GM10248 (cell line): ENCODE measurements around the gene MAN1C1.

Experiments used
- CTCF ChIA-PET: fragments of 300-600 bp; sonication (Branson Sonifier 250); formaldehyde crosslinking; extraction: SDS; loops from one replicate; lab custom pipeline; 2021; ENCODE audit warnings: antibody characterized with exemption; lab: Yijun Ruan, JAX
- POLR2A ChIA-PET: fragments of 350-650 bp; sonication (Branson Sonifier 250); formaldehyde crosslinking; extraction: SDS; loops from one replicate; lab custom pipeline; 2020; ENCODE audit warnings: antibody characterized with exemption; lab: Yijun Ruan, JAX
- DNase-seq: peaks from one replicate; pipeline ENCODE4 v3.0.0; 2012; ENCODE audit errors: extremely low spot score
- CTCF ChIP-seq: IDR thresholded peaks from 2 replicates; pipeline ENCODE4 v1.5.1; 2012; ENCODE audit warnings: mild to moderate bottlenecking, low read depth; ENCODE audit errors: extremely low read depth, missing control alignments, control extremely low read depth

MAN1C1 gene

GRCh38 chr1:25570798-25571521 is 45.6 kb upstream of the MAN1C1 start:
- TF ChIP-seq CTCF = no peak
- POLR2A ChIA-PET = no interaction called here
- CTCF ChIA-PET = interaction anchor here (3.3 to 4.1 kb wide), 2 partner anchors 12 to 15 kb away, joined by 25 to 34 read pairs; no protein-coding TSS in a partner anchor

GRCh38 chr1:25571522-25571970 is 45.0 kb upstream of the MAN1C1 start:
- ChIA-PET CTCF (interaction anchor here (1.3 to 4.1 kb wide), 5 partner anchors 11 to 47 kb away, joined by 5 to 34 read pairs (median 9); no protein-coding TSS in a partner anchor), POLR2A (no interaction called here)
- TF ChIP-seq CTCF = no peak
- no peak for DNase-seq

More at GRCh38 chr1:25570798-25571521, 45.6 kb upstream of the MAN1C1 start:
- no peak for DNase-seq

- no peak for TF ChIP-seq CTCF
- CTCF ChIA-PET = interaction anchor here (0.8 to 4.1 kb wide), 11 partner anchors 10 to 46 kb away, joined by 3 to 34 read pairs (median 4); no protein-coding TSS in a partner anchor
- POLR2A ChIA-PET = no interaction called here
- DNase-seq = no peak
Measured at GRCh38 chr1:25572107-25572506, 44.5 kb upstream of the MAN1C1 start.

GRCh38 chr1:25572708-25573590 is 43.6 kb upstream of the MAN1C1 start:
- POLR2A ChIA-PET = no interaction called here
- CTCF ChIA-PET = interaction anchor here (0.8 to 4.1 kb wide), 17 partner anchors 8 to 46 kb away, joined by 3 to 34 read pairs (median 4); no protein-coding TSS in a partner anchor
- peak; percentile 52 for TF ChIP-seq CTCF
- DNase-seq = peak; percentile 78

GRCh38 chr1:25573591-25573930 is 43.0 kb upstream of the MAN1C1 start:
- POLR2A ChIA-PET = no interaction called here
- CTCF ChIA-PET = interaction anchor here (0.8 to 4.1 kb wide), 10 partner anchors 8 to 45 kb away, joined by 3 to 34 read pairs (median 4); no protein-coding TSS in a partner anchor
- DNase-seq = no peak
- TF ChIP-seq CTCF = no peak

- ChIA-PET POLR2A (no interaction called here), CTCF (interaction anchor here (0.8 to 4.1 kb wide), 5 partner anchors 9 to 24 kb away, joined by 4 to 34 read pairs (median 4); no protein-coding TSS in a partner anchor)
- DNase-seq = no peak
- TF ChIP-seq CTCF = no peak
Measured at GRCh38 chr1:25573961-25574360, 42.6 kb upstream of the MAN1C1 start.
